ENCODE results near the gene DPEP1.

DPEP1 gene

DNA sequence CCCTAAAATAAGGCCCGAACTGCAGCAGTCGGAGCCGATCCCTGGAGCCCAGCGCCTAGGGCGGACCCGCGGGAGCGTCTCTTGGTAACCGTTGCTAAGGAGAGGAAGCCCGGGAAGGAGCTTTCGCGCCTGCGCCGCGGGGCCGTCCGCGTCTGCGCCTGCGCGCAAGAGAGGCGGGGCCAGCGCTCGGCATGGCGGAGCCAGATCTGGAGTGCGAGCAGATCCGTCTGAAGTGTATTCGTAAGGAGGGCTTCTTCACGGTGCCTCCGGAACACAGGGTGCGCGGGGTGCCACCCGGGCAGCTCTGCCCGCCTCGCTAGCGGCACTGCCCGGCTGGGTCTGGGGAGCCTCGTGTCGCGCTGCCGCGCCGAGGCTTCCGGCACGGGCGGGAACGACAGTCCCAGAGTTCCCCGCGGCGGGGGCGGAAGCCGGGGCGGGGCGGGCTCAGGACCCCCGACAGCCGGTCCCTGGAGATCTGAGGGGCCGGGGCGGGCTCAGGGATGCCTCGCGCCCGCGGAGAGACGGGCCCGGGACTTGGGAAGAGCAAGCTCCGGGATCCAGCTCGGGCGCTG, 73.2 kb downstream of the DPEP1 start, which contains the start of gene CDK10:
TSS of gene CDK10 (plus strand) at position 170 of the 572 bp plus-strand sequence. CDS start at position 192, 22 bp downstream.
- no peaks in the 10 kb centered on the region for H3K27me3 ChIP-seq
- peak within 1 kb of the TSS; percentile 92 to 99 for H3K4me3 ChIP-seq (ENCODE audit: low read depth in 1 of 2, low read length in 1 of 2)
- TF ChIP-seq, protein P1, sequence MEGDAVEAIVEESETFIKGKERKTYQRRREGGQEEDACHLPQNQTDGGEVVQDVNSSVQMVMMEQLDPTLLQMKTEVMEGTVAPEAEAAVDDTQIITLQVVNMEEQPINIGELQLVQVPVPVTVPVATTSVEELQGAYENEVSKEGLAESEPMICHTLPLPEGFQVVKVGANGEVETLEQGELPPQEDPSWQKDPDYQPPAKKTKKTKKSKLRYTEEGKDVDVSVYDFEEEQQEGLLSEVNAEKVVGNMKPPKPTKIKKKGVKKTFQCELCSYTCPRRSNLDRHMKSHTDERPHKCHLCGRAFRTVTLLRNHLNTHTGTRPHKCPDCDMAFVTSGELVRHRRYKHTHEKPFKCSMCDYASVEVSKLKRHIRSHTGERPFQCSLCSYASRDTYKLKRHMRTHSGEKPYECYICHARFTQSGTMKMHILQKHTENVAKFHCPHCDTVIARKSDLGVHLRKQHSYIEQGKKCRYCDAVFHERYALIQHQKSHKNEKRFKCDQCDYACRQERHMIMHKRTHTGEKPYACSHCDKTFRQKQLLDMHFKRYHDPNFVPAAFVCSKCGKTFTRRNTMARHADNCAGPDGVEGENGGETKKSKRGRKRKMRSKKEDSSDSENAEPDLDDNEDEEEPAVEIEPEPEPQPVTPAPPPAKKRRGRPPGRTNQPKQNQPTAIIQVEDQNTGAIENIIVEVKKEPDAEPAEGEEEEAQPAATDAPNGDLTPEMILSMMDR (IDR thresholded peaks at IDR 0.05): peak; percentile 5
- peaks cover 12% of the 10 kb centered on the region in 2 experiments for H3K4me1 ChIP-seq (ENCODE audit: control insufficient read depth in 1 of 2, insufficient read depth in 1 of 2, low read depth in 1 of 2, low read length in 1 of 2)
- H3K36me3 ChIP-seq: peaks cover 3% of the 10 kb centered on the region
- H3K9me3 ChIP-seq: no peaks in the 10 kb centered on the region
- peak within 1 kb of the TSS; percentile 64 for H3K27ac ChIP-seq

- TF ChIP-seq, protein P1 (IDR thresholded peaks at IDR 0.05): no peak
- peaks cover 10% of the 10 kb centered on the region for H3K36me3 ChIP-seq
These were observed 73.9 kb downstream of the DPEP1 start for GRCh38 chr16:89687092-89687940.

More at GRCh38 chr16:89687092-89687940, 73.9 kb downstream of the DPEP1 start:
- H3K4me3 ChIP-seq (ENCODE audit: low read depth in 1 of 2, low read length in 1 of 2): peak overlapping the region; percentile 92 to 99
- no peaks in the 10 kb centered on the region for H3K27me3 ChIP-seq
- H3K27ac ChIP-seq: peak overlapping the region; percentile 64
- peaks cover 12% of the 10 kb centered on the region in 2 experiments for H3K4me1 ChIP-seq (ENCODE audit: control insufficient read depth in 1 of 2, insufficient read depth in 1 of 2, low read depth in 1 of 2, low read length in 1 of 2)
- no peaks in the 10 kb centered on the region for H3K9me3 ChIP-seq
